HL-60 (cell line): ENCODE results near the gene FYN.

Experiments used
- CTCF ChIP-seq: IDR thresholded peaks from one replicate; pipeline ENCODE4 v1.5.1; 2011; ENCODE audit warnings: low read length, control low read depth, inconsistent platforms; ENCODE audit not compliant: insufficient read depth
- REST ChIP-seq: IDR thresholded peaks from 2 replicates; pipeline ENCODE4 v1.6.1; 2012; ENCODE audit warnings: low read depth; ENCODE audit not compliant: insufficient replicate concordance

- TF ChIP-seq CTCF (no peak), REST (no peak)
These were observed 663 bp downstream of the FYN start for GRCh38 chr6:111872401-111873177.
